Kidney (tissue), 14 donors: ENCODE results near the gene SOX5. TPM values are rescaled to one million over a fixed set of nuclear protein-coding genes. Genes with fewer than 3 reads are reported as not detected.
A peak's percentile ranks its signal among the peaks of the same experiment; 100 is the strongest.

Source experiments
- DNase-seq, 5 donors: peaks; one replicate each; pipeline ENCODE4 v3.0.0-alpha.2; 2013 to 2020
- FAIRE-seq: peaks from 2 replicates; lab custom pipeline; 2012; peaks lifted over from hg19 to GRCh38; lab: Jason Lieb, UNC
- H3K27ac ChIP-seq, 2 donors: one replicate each; pipeline ENCODE4 v1.7.0; 2013; ENCODE audit warnings: low read depth in 2 of 2, low read length in 2 of 2, inconsistent platforms in 1 of 2
- H3K27me3 ChIP-seq: one replicate; pipeline ENCODE4 v1.7.1; 2013; ENCODE audit warnings: low read length, inconsistent platforms; ENCODE audit not compliant: control insufficient read depth, insufficient read depth
- H3K36me3 ChIP-seq, 3 donors: one replicate each; pipeline versions ENCODE4 v1.7.0 to v1.7.1; 2013; ENCODE audit warnings: low read length in 3 of 3, control low read depth in 1 of 3, inconsistent platforms in 1 of 3; ENCODE audit not compliant: insufficient read depth in 3 of 3, control insufficient read depth in 2 of 3
- H3K4me1 ChIP-seq, 3 donors: one replicate each; pipeline versions ENCODE4 v1.7.0 to v1.7.1; 2013; ENCODE audit warnings: low read length in 3 of 3, inconsistent platforms in 1 of 3, low read depth in 1 of 3; ENCODE audit not compliant: control insufficient read depth in 2 of 3, insufficient read depth in 2 of 3
- H3K4me3 ChIP-seq, 3 donors: one replicate each; pipeline versions ENCODE4 v1.7.0 to v1.8.1; 2013; ENCODE audit warnings: low read length in 3 of 3, control low read depth in 1 of 3, inconsistent platforms in 1 of 3
- H3K9ac ChIP-seq, 3 donors: one replicate each; pipeline versions ENCODE4 v1.7.0 to v1.7.1; 2013; ENCODE audit warnings: low read length in 3 of 3, control low read depth in 1 of 3, inconsistent platforms in 1 of 3
- H3K9me3 ChIP-seq, 3 donors: one replicate each; pipeline versions ENCODE4 v1.7.0 to v1.7.1; 2013; ENCODE audit warnings: low read length in 3 of 3, control low read depth in 1 of 3, inconsistent platforms in 1 of 3; ENCODE audit not compliant: control insufficient read depth in 2 of 3, insufficient read depth in 1 of 3
- CTCF ChIP-seq: IDR thresholded peaks from 3 replicates; pipeline ENCODE4 v1.5.1; 2012; ENCODE audit warnings: mild to moderate bottlenecking, moderate library complexity, borderline replicate concordance; ENCODE audit not compliant: insufficient read depth; ENCODE audit errors: extremely low read depth
- intact Hi-C: fragments of 100-400 bp; cut with DNase I; formaldehyde crosslinking; loops from one replicate; pipeline ENCODE4 v1.11.1; 2022
- polyA plus RNA-seq: library from polyadenylated mRNA; stranded (reverse); fragments of 350-450 nt; fragmentation: Illumina TruSeq; extraction: RNeasy Lipid Tissue Mini Kit (QIAGEN cat#74804); gene quantifications from one replicate; pipeline ENCODE4 v1.2.3, GENCODE V29; 2014; ENCODE audit warnings: low read depth, low replicate concordance; ENCODE audit not compliant: insufficient read depth
- total RNA-seq: library from RNA; stranded (reverse); fragmentation: NEBNext Ultra II Directional; extraction: Animal tissue kit (Norgen Biotek cat#: 25700); gene quantifications from one replicate; pipeline ENCODE4 v1.2.1, GENCODE V29; 2021
- donor health status: control.
- donor health status: control.
- donor health status: control.
- donor health status: control.
- donor health status: control.
- donor health status: DM: yes; HTN: yes; CAD: no.
- donor health status: Normal renal cell carcinoma (clear cell type).

SOX5 gene
- total and polyA plus RNA-seq, 2 donors from 2014 or later = 0.54 to 10.8 TPM

GRCh38 chr12:23634344-23634743 is 315.1 kb downstream of the SOX5 start:
- no peak for DNase-seq
- H3K36me3 ChIP-seq = no peaks in the 10 kb centered on the region
- TF ChIP-seq CTCF = no peak
- no peak overlapping the region for H3K4me3 ChIP-seq
- H3K9ac ChIP-seq = no peak overlapping the region
- FAIRE-seq = no peak
- H3K9me3 ChIP-seq = no peaks in the 10 kb centered on the region
- intact Hi-C loops = no loop called here
- no peaks in the 10 kb centered on the region for H3K27me3 ChIP-seq
- H3K27ac ChIP-seq = no peak overlapping the region
- H3K4me1 ChIP-seq = no peaks in the 10 kb centered on the region

- TF ChIP-seq CTCF = no peak
- FAIRE-seq (no peak), DNase-seq (peak in 1 of 5 donors; percentile 17)
- Histone ChIP-seq H3K9me3 (no peaks in the 10 kb centered on the region), H3K27ac (no peak overlapping the region), H3K4me3 (no peak overlapping the region), H3K27me3 (no peaks in the 10 kb centered on the region), H3K9ac (no peak overlapping the region), H3K4me1 (no peaks in the 10 kb centered on the region), H3K36me3 (no peaks in the 10 kb centered on the region)
- intact Hi-C loops = no loop called here
Measured at GRCh38 chr12:23631786-23632377, 317.6 kb downstream of the SOX5 start.

- FAIRE-seq (no peak), DNase-seq (no peak)
- H3K4me3 ChIP-seq = no peak overlapping the region
- H3K9ac ChIP-seq = no peak overlapping the region
- intact Hi-C loops = no loop called here
- no peaks in the 10 kb centered on the region for H3K27me3 ChIP-seq
- H3K9me3 ChIP-seq = no peaks in the 10 kb centered on the region
- H3K36me3 ChIP-seq = no peaks in the 10 kb centered on the region
- H3K27ac ChIP-seq = no peak overlapping the region
- no peak for TF ChIP-seq CTCF
- H3K4me1 ChIP-seq = no peaks in the 10 kb centered on the region
Measured at GRCh38 chr12:23630524-23630923, 318.9 kb downstream of the SOX5 start.

- H3K4me3 ChIP-seq = no peak overlapping the region
- no peak for FAIRE-seq
- DNase-seq = no peak
- TF ChIP-seq CTCF = no peak
- no peaks in the 10 kb centered on the region for H3K27me3 ChIP-seq
- no peaks in the 10 kb centered on the region for H3K9me3 ChIP-seq
- H3K27ac ChIP-seq = no peak overlapping the region
- no peak overlapping the region for H3K9ac ChIP-seq
- H3K4me1 ChIP-seq = no peaks in the 10 kb centered on the region
- intact Hi-C loops = no loop called here
- no peaks in the 10 kb centered on the region for H3K36me3 ChIP-seq
Measured at GRCh38 chr12:23628806-23629205, 320.7 kb downstream of the SOX5 start.
